ENCODE data around the gene ARHGAP6. TPM values are rescaled to one million over a fixed set of nuclear protein-coding genes. Genes with fewer than 3 reads are reported as not detected.

ARHGAP6 gene
- total RNA-seq, 1 donor from 2014 or later, result 33.6 TPM

- Histone ChIP-seq H3K9me3 (no peaks in the 10 kb centered on the region), H3K4me1 (no peaks in the 10 kb centered on the region), H3K36me3 (no peaks in the 10 kb centered on the region), H3K27ac (no peak overlapping the region), H3K27me3 (no peaks in the 10 kb centered on the region), H3K4me3 (no peak overlapping the region)
- intact Hi-C loops (cut with DNase I), result no loop called here
- TF ChIP-seq CTCF (IDR thresholded peaks at IDR 0.05), result no peak
- DNase-seq (ENCODE audit: low spot score in 2 of 2), result no peak
Observed at GRCh38 chrX:11698702-11699101, 33.0 kb upstream of the ARHGAP6 start.

GRCh38 chrX:11688201-11688600 lies 22.5 kb upstream of the ARHGAP6 start:
- Histone ChIP-seq H3K4me3 (no peak overlapping the region), H3K36me3 (no peaks in the 10 kb centered on the region), H3K9me3 (no peaks in the 10 kb centered on the region), H3K4me1 (no peaks in the 10 kb centered on the region), H3K27ac (no peak overlapping the region), H3K27me3 (no peaks in the 10 kb centered on the region)
- DNase-seq (ENCODE audit: low spot score in 2 of 2), result no peak
- intact Hi-C loops (cut with DNase I), result no loop called here
- TF ChIP-seq CTCF (IDR thresholded peaks at IDR 0.05), result no peak

- no peak overlapping the region for H3K4me3 ChIP-seq
- H3K27me3 ChIP-seq, result no peaks in the 10 kb centered on the region
- no peaks in the 10 kb centered on the region for H3K36me3 ChIP-seq
- no peaks in the 10 kb centered on the region for H3K4me1 ChIP-seq
- H3K9me3 ChIP-seq, result no peaks in the 10 kb centered on the region
- intact Hi-C loops (cut with DNase I), result no loop called here
- no peak for TF ChIP-seq CTCF (IDR thresholded peaks at IDR 0.05)
- no peak overlapping the region for H3K27ac ChIP-seq
- DNase-seq (ENCODE audit: low spot score in 2 of 2), result no peak
Observed at GRCh38 chrX:11687157-11687556, 21.4 kb upstream of the ARHGAP6 start.

- H3K4me1 ChIP-seq, result no peaks in the 10 kb centered on the region
- no peaks in the 10 kb centered on the region for H3K27me3 ChIP-seq
- intact Hi-C loops (cut with DNase I), result no loop called here
- DNase-seq (ENCODE audit: low spot score in 2 of 2), result no peak
- no peaks in the 10 kb centered on the region for H3K9me3 ChIP-seq
- no peak overlapping the region for H3K27ac ChIP-seq
- H3K36me3 ChIP-seq, result no peaks in the 10 kb centered on the region
- no peak for TF ChIP-seq CTCF (IDR thresholded peaks at IDR 0.05)
- no peak overlapping the region for H3K4me3 ChIP-seq
Observed at GRCh38 chrX:11683057-11683456, 17.3 kb upstream of the ARHGAP6 start.

DNA sequence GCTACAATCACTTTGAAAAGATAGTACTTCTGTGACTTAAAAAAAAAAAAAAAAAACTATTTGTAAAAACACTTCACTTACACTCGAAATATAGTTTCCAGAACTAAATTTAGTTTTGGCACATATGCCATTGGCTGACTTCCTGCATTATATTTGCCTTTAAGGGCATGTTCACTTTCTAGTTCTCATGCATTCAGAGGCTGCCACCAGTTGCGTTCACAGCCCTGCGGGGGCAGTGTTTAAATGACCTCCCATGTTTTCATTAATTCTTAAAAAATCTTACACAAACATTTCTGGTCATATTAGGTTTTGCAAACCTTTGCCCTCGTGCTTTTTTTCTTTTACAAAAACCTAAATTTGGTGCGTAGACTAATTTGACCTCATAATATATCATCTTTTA lies 12.4 kb upstream of the ARHGAP6 start:
- no peaks in the 10 kb centered on the region for H3K36me3 ChIP-seq
- no peak overlapping the region for H3K27ac ChIP-seq
- no peaks in the 10 kb centered on the region for H3K9me3 ChIP-seq
- H3K27me3 ChIP-seq, result no peaks in the 10 kb centered on the region
- intact Hi-C loops (cut with DNase I), result no loop called here
- peak in 2 of 3 experiments; percentile 30 to 38 for TF ChIP-seq CTCF (IDR thresholded peaks at IDR 0.05)
- H3K4me3 ChIP-seq, result no peak overlapping the region
- H3K4me1 ChIP-seq, result no peaks in the 10 kb centered on the region
- no peak for DNase-seq (ENCODE audit: low spot score in 2 of 2)

DNA sequence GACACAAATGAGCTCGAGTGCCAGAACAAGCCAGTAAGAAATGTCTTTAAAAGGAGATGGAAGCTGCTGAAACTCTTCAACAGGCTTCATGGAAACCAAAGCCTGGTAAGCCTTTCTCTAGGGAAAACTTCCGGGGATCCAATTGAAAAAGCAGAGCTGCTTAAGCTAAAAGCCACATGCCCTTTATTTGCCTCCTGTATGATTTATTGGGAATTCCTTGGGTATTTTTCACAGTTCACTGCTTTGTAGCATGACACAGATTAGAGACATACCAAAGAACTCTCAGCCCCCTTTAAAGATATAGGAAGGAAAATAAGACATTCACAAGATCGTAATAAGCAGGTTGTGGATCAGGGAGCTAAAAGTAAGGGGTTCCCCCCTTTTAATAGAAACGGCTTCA lies 6.5 kb upstream of the ARHGAP6 start:
- no peak overlapping the region for H3K4me3 ChIP-seq
- no peak for DNase-seq (ENCODE audit: low spot score in 2 of 2)
- no peak for TF ChIP-seq CTCF (IDR thresholded peaks at IDR 0.05)
- no peak overlapping the region for H3K27ac ChIP-seq
- H3K4me1 ChIP-seq, result no peaks in the 10 kb centered on the region
- H3K27me3 ChIP-seq, result no peaks in the 10 kb centered on the region
- H3K36me3 ChIP-seq, result no peaks in the 10 kb centered on the region
- no peaks in the 10 kb centered on the region for H3K9me3 ChIP-seq
- intact Hi-C loops (cut with DNase I), result no loop called here

All from ascending aorta (tissue), 2 donors.